B cell (primary cell): ENCODE results near the gene ERCC1. TPM values are rescaled to one million over a fixed set of nuclear protein-coding genes. Genes with fewer than 3 reads are reported as not detected.

ENCODE experiments used
- ATAC-seq: fragments of 200-7000 bp; cut with Tn5 transposase; one replicate; pipeline ENCODE4 v1.10.0; 2021; ENCODE audit warnings: low read depth, mild to moderate bottlenecking, moderate number of reproducible peaks, moderate library complexity
- CTCF ChIA-PET: fragments of 350-600 bp; sonication (Branson Sonifier 250); formaldehyde crosslinking; loops from one replicate; lab custom pipeline; 2021; ENCODE audit warnings: antibody characterized with exemption, inconsistent platforms; lab: Charles Lee
- POLR2A ChIA-PET: fragments of 350-600 bp; sonication (Branson Sonifier 250); formaldehyde crosslinking; loops from one replicate; lab custom pipeline; 2021; ENCODE audit warnings: antibody characterized with exemption; lab: Charles Lee
- DNase-seq: peaks from one replicate; pipeline ENCODE4 v3.0.0; 2013
- H2AFZ ChIP-seq: 2 replicates; pipeline ENCODE4 v1.6.1; 2012; ENCODE audit warnings: mild to moderate bottlenecking, low read depth, low read length; ENCODE audit not compliant: insufficient read depth, poor library complexity, severe bottlenecking
- H3K27ac ChIP-seq, 2 donors: 1 replicate in 1 of 2; 2 replicates in 1 of 2; pipeline ENCODE4 v1.5.1; 2012 to 2013; ENCODE audit warnings: low read length in 2 of 2, mild to moderate bottlenecking in 2 of 2, moderate library complexity in 1 of 2
- H3K27me3 ChIP-seq, 4 experiments: fragments of 200-600 bp in 1 of 4; sonication (generic) in 1 of 4; replicated peaks in 1 of 4; 1 replicate in 2 of 4; 2 replicates in 2 of 4; pipeline versions ENCODE4 v1.6.1 to v1.7.0; 2013 to 2016; ENCODE audit warnings: low read length in 3 of 4, mild to moderate bottlenecking in 2 of 4, mixed read lengths in 1 of 4, moderate library complexity in 1 of 4; ENCODE audit not compliant: insufficient read depth in 4 of 4, control insufficient read depth in 3 of 4; ENCODE audit errors: control extremely low read depth in 1 of 4
- H3K36me3 ChIP-seq, 2 experiments: replicated peaks in 1 of 2; 1 replicate in 1 of 2; 2 replicates in 1 of 2; pipeline versions ENCODE4 v1.6.1 to v1.7.1; 2013; ENCODE audit warnings: low read length in 1 of 2; ENCODE audit not compliant: insufficient read depth in 2 of 2, control insufficient read depth in 1 of 2; ENCODE audit errors: control extremely low read depth in 1 of 2, extremely low read depth in 1 of 2
- H3K4me1 ChIP-seq, 2 donors: fragments of 200-600 bp in 1 of 2; sonication (generic) in 1 of 2; 1 replicate in 1 of 2; 2 replicates in 1 of 2; pipeline versions ENCODE4 v1.5.1 to v1.6.1; 2013 to 2017; ENCODE audit warnings: low read length in 2 of 2; ENCODE audit not compliant: control insufficient read depth in 2 of 2, insufficient read depth in 2 of 2
- H3K4me2 ChIP-seq: replicated peaks from 2 replicates; pipeline ENCODE3; 2012; ENCODE audit warnings: mild to moderate bottlenecking, low read depth, low read length; ENCODE audit not compliant: poor library complexity, severe bottlenecking
- H3K4me3 ChIP-seq, 5 experiments: fragments of 200-600 bp in 1 of 5; sonication (generic) in 1 of 5; 1 replicate in 3 of 5; 2 replicates in 2 of 5; pipeline versions ENCODE4 v1.5.1 to v1.7.0; 2011 to 2016; ENCODE audit warnings: low read length in 4 of 5, mild to moderate bottlenecking in 4 of 5, low read depth in 2 of 5, control low read depth in 1 of 5, moderate library complexity in 1 of 5; ENCODE audit not compliant: insufficient read depth in 1 of 5; ENCODE audit errors: control extremely low read depth in 1 of 5, extremely low read depth in 1 of 5
- H3K79me2 ChIP-seq: fragments of 200-600 bp; sonication (generic); one replicate; pipeline ENCODE4 v1.6.0; 2016; ENCODE audit warnings: low read length; ENCODE audit not compliant: control insufficient read depth, insufficient read depth
- H3K9ac ChIP-seq: fragments of 200-600 bp; sonication (generic); 2 replicates; pipeline ENCODE4 v1.6.1; 2017; ENCODE audit warnings: mild to moderate bottlenecking, low read length, moderate library complexity
- H3K9me3 ChIP-seq, 3 donors: one replicate each; pipeline versions ENCODE4 v1.6.1 to v1.7.1; 2013; ENCODE audit warnings: low read length in 2 of 3; ENCODE audit not compliant: control insufficient read depth in 2 of 3, insufficient read depth in 1 of 3; ENCODE audit errors: control extremely low read depth in 1 of 3
- H4K20me1 ChIP-seq: 2 replicates; pipeline ENCODE4 v1.6.0; 2012; ENCODE audit warnings: mild to moderate bottlenecking, low read length; ENCODE audit not compliant: insufficient read depth, control insufficient read depth, poor library complexity, severe bottlenecking
- H3K27ac Mint-ChIP-seq: one replicate; pipeline ENCODE4 v1.8.0; 2021; ENCODE audit warnings: mixed read lengths
- H3K27me3 Mint-ChIP-seq: one replicate; pipeline ENCODE4 v1.8.0; 2021; ENCODE audit warnings: mixed read lengths
- H3K4me1 Mint-ChIP-seq: one replicate; pipeline ENCODE4 v1.8.0; 2021; ENCODE audit warnings: mixed read lengths
- H3K4me3 Mint-ChIP-seq: one replicate; pipeline ENCODE4 v1.8.0; 2021; ENCODE audit warnings: mixed read lengths
- H3K9me3 Mint-ChIP-seq: one replicate; pipeline ENCODE4 v1.8.0; 2022; ENCODE audit warnings: mixed read lengths; ENCODE audit not compliant: insufficient read depth
- EZH2 ChIP-seq: IDR thresholded peaks from 2 replicates; pipeline ENCODE4 v1.6.1; 2012; ENCODE audit warnings: borderline replicate concordance, low read depth, mild to moderate bottlenecking, moderate library complexity, low read length; ENCODE audit not compliant: insufficient read depth, poor library complexity, severe bottlenecking
- WGBS: methylation state at CpG from one replicate; pipeline ENCODE4 v1.1.5; 2013; ENCODE audit warnings: missing lambda C conversion rate; ENCODE audit not compliant: insufficient coverage; 5-methylcytosine and 5-hydroxymethylcytosine counted together
- intact Hi-C: fragments of 100-400 bp; cut with micrococcal nuclease; formaldehyde crosslinking; loops from one replicate; pipeline ENCODE4 v1.10.0; 2022
- polyA plus RNA-seq: library from polyadenylated mRNA; depleted of rRNA; stranded (reverse); fragments of >200 nt; gene quantifications from 2 replicates; pipeline ENCODE4 v1.2.3, GENCODE V29; 2012
- total RNA-seq, 2 donors: library from RNA; stranded (reverse); fragments of 120-200 nt in 1 of 2; gene quantifications; 1 replicate in 1 of 2; 2 replicates in 1 of 2; pipeline versions ENCODE4 v1.2.3 to v1.2.4, GENCODE V29; 2013 to 2022
- TF ChIP-seq, protein P1 (sequence below): fragments of 200-600 bp; IDR thresholded peaks from one replicate; pipeline ENCODE4 v1.8.0; 2022; ENCODE audit warnings: antibody characterized with exemption, mild to moderate bottlenecking

ERCC1 gene
- total and polyA plus RNA-seq, 2 donors (not counting 1 experiment from before 2014, with no cell fraction given): 75.7 to 81.9 TPM

GRCh38 chr19:45407091-45407375, 16.7 kb downstream of the ERCC1 start:
- H3K4me1 ChIP-seq: peaks cover 34 to 43% of the 10 kb centered on the region in 2 donors
- peaks cover 0 to 30% (median 17%) of the 10 kb centered on the region in 4 experiments for H3K27me3 ChIP-seq
- DNase-seq (no peak), ATAC-seq (no peak)
- peak overlapping the region; percentile 72 to 97 (median 80) for H3K4me3 ChIP-seq
- WGBS: 0% methylated on average over 5 of the region's 10 CpGs
- peaks cover 27% of the 10 kb centered on the region for H4K20me1 ChIP-seq
- Mint-ChIP-seq H3K4me3 (peak overlapping the region; percentile 93), H3K27ac (peak overlapping the region; percentile 37), H3K4me1 (peaks cover 46% of the 10 kb centered on the region), H3K27me3 (peaks cover 13% of the 10 kb centered on the region), H3K9me3 (no peaks in the 10 kb centered on the region)
- TF ChIP-seq, protein P1, sequence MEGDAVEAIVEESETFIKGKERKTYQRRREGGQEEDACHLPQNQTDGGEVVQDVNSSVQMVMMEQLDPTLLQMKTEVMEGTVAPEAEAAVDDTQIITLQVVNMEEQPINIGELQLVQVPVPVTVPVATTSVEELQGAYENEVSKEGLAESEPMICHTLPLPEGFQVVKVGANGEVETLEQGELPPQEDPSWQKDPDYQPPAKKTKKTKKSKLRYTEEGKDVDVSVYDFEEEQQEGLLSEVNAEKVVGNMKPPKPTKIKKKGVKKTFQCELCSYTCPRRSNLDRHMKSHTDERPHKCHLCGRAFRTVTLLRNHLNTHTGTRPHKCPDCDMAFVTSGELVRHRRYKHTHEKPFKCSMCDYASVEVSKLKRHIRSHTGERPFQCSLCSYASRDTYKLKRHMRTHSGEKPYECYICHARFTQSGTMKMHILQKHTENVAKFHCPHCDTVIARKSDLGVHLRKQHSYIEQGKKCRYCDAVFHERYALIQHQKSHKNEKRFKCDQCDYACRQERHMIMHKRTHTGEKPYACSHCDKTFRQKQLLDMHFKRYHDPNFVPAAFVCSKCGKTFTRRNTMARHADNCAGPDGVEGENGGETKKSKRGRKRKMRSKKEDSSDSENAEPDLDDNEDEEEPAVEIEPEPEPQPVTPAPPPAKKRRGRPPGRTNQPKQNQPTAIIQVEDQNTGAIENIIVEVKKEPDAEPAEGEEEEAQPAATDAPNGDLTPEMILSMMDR: no peak
- TF ChIP-seq EZH2: no peak
- H2AFZ ChIP-seq: peak overlapping the region; percentile 96
- H3K9ac ChIP-seq: peak overlapping the region; percentile 86
- H3K9me3 ChIP-seq: peaks cover 0 to 12% (median 0%) of the 10 kb centered on the region in 3 donors
- H3K27ac ChIP-seq: no peak overlapping the region
- CTCF ChIA-PET: interaction anchor here (1.2 to 1.3 kb wide), 2 partner anchors 32 to 72 kb away, joined by 5 to 7 read pairs; no protein-coding TSS in a partner anchor
- POLR2A ChIA-PET: no interaction called here
- peak overlapping the region; percentile 100 for H3K4me2 ChIP-seq
- no peaks in the 10 kb centered on the region for H3K36me3 ChIP-seq
- intact Hi-C loops: loop anchor here (2.0 to 10.0 kb wide), 4 partner anchors 35 to 588 kb away; partner anchors contain the start of genes CCDC61, FBXO46 and RELB
- peaks cover 31% of the 10 kb centered on the region for H3K79me2 ChIP-seq
